ENCODE results near the gene EIF3D. TPM values are rescaled to one million over a fixed set of nuclear protein-coding genes. Genes with fewer than 3 reads are reported as not detected.
"Not testable (repeated sequence)": the region's sequence is repeated elsewhere in the genome, so short reads cannot be mapped to it uniquely, and the experiment has no call there.

EIF3D gene
- total RNA-seq, 1 donor from 2014 or later = 67.1 TPM

DNA sequence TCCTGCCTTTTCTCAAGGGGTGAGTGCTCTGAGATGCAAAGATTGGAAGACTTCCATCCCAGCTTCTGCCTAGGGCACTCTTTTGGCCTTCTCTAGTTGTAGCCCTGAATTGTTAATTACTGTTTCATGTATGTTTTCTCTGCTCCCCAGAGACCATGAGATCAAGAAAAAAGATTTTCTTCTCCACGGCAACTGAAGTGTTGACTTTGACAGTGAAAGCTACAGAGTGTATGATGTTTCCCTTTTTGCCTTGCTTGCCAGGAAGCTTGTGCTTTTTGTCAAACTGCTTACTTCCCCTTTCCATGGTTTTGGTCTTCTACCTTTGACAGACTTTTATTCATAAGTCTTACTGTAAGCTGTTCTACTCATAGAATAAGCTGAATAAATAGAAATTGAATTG lies 23.3 kb upstream of the EIF3D start:
- ATAC-seq (no peak), DNase-seq (ENCODE audit: missing footprints) (no peak)
- intact Hi-C loops (cut with DNase I) = no loop called here

DNA sequence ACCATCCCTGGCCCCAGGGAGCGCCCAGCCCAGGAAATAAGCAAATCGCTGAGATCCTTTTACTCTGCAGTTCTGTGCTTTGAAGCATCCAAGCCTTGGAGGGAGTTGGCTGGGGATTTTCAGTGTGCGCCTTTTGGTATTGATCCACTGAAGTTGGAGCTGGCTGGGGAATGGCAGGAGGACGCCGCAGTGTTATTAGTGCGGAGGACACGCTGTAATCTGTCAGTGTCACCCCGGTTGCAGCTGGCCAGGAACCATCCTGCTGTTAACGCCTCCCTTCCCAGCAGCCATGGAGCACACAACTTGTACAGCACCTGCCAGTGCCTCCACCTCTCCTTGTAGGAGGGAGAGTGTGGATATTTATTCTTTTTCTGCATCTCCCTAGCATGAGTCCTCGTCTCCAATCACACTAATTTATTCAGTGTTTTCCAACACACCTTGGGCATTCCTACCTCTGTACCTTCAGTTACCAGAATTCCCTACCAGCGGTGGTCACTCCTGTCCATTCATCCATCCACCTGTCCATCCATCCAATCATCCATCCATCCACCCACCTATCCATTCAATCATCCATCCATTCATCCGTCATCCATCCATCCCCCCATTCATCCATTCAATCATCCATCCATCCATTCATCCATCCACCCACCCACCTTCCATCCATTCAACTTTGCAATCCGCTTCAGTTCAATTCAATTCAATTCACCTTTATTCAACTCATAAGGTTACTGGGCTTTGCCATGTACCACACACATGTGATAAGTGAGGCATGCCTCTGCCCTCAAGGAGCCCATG lies 21.9 kb upstream of the EIF3D start:
- intact Hi-C loops (cut with DNase I) = no loop called here
- no peak for DNase-seq (ENCODE audit: missing footprints)
- no peak for ATAC-seq

- intact Hi-C loops (cut with DNase I) = loop anchor here (5.0 kb wide), 1 partner anchor 208 kb away; no protein-coding TSS in a partner anchor
- ATAC-seq (no peak), DNase-seq (ENCODE audit: missing footprints) (no peak)
Observed at GRCh38 chr22:36549033-36549432, 20.1 kb upstream of the EIF3D start.

- DNase-seq (ENCODE audit: missing footprints) (no peak), ATAC-seq (peak; percentile 30)
- intact Hi-C loops (cut with DNase I) = loop anchor here (5.0 kb wide), 1 partner anchor 209 kb away; no protein-coding TSS in a partner anchor
Observed at GRCh38 chr22:36548606-36549005, 19.6 kb upstream of the EIF3D start.

DNA sequence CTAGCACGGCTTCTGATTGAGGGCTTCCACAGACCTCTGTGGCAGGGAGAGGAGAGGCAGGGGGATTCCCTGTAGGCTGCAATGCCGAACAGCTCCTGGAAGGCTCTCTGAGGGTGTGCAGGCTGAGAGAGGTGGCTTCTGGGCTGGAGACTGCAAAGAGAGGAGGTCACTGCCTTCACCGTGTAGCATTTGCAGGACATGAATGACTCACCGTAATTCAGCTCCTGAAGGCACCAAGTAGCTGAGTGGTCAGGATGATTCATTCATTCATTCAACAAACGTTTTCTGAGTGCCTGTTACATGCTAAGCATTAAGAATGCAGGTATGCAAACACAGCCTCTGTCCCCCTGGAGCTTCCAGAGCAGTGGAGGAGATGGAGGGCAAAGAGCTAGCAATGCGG lies 18.0 kb upstream of the EIF3D start:
- DNase-seq (ENCODE audit: missing footprints) = no peak
- intact Hi-C loops (cut with DNase I) = loop anchor here (1.0 to 5.0 kb wide), 2 partner anchors 210 to 309 kb away; no protein-coding TSS in a partner anchor
- no peak for ATAC-seq

- no peak for DNase-seq (ENCODE audit: missing footprints)
- intact Hi-C loops (cut with DNase I) = loop anchor here (1.0 to 5.0 kb wide), 2 partner anchors 211 to 310 kb away; no protein-coding TSS in a partner anchor
- peak; percentile 56 for ATAC-seq
Observed at GRCh38 chr22:36546092-36546804, 17.3 kb upstream of the EIF3D start.

DNA sequence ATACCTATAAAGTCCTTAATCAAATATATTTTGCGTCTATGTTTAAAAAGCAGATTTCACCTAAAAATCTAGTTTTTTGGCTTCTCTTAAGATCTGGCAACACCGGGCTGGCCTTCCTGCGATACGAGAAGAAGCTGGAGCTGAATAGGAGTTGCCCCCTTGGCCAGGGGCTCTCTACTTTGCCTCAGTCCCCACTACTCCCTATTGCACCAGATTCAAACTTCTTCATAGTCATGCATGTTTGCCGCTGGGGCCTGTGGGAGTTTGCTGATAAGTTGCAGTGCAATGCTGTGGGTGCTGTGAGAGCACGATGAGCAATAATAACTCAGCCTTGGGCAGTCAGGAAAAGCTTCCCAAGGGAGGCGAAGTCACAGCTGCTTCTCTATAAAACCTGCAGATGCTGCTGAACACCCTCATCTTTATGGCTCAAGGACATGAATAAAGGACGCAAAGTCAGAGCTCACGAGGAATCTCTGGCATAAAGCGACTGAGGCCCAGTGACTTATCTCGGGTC lies 15.2 kb upstream of the EIF3D start:
- ATAC-seq (no peak), DNase-seq (ENCODE audit: missing footprints) (no peak)
- intact Hi-C loops (cut with DNase I) = no loop called here

DNA sequence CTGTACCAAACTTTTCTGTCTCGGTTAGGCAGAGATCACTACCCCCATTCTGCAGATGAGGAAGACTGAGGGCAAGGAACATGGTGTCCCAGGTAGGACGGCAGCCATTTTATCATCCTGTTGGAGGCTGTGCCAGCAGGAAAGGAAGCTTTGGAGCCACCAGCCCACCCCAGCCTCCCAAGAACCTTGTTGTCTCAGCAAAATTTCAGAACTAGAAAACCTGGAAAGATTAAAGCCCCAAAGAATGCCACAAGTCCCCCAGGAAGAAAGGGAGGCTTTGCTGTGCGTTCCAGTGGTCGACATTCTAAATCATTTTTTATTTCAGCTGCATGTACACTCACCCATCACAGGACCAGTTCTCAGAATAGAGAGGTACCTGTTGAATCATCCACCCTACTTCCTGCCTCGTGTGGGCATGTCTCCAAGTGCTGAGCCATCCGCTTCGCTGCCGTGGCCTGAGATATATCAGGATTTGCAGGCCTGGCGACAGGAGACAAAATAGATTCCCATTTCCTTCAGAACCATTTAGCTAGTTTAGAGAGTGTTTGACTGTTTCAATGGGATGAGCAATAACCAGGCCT lies 13.0 kb upstream of the EIF3D start:
- DNase-seq (ENCODE audit: missing footprints) = no peak
- no peak for ATAC-seq
- intact Hi-C loops (cut with DNase I) = no loop called here

DNA sequence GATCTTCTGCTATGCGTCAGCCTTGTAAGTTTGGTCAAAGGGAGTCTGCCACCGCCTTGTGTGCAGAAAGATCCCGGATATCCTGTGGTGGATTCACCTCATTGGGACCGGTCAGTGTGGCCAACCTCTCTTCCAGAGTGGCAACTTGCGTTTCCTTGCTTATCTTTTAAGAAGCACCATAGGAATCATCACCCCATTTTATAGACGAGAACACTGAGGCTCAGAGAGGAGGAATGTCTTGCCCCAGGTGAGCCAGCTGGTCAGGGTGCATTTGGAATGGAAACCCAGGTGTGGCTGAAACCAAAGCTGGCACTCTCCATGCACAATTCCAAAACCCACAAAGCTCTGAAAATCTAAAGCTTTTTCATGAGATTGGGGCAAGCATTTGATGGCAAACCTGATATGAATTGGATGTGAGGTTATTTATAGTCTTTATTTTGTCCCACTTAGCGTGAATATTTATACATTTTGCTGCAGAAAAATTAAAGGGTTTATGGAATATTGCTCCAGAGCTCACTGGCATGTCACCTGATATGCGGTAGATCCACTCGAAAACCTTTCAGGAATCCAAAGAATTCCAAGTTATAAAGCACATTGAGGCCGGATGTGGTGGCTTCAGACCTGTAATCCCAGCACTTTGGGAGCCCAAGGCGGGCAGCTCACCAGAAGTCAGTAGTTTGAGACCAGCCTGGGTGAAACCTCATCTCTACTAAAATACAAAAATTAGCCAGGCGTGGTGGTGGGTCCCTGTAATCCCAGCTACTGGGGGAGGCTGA lies 12.1 kb upstream of the EIF3D start:
- intact Hi-C loops (cut with DNase I) = no loop called here
- ATAC-seq = no peak
- no peak for DNase-seq (ENCODE audit: missing footprints)

- no peak for ATAC-seq
- DNase-seq (ENCODE audit: missing footprints) = no peak
- intact Hi-C loops (cut with DNase I) = no loop called here
Observed at GRCh38 chr22:36538529-36538928, 9.6 kb upstream of the EIF3D start.

DNA sequence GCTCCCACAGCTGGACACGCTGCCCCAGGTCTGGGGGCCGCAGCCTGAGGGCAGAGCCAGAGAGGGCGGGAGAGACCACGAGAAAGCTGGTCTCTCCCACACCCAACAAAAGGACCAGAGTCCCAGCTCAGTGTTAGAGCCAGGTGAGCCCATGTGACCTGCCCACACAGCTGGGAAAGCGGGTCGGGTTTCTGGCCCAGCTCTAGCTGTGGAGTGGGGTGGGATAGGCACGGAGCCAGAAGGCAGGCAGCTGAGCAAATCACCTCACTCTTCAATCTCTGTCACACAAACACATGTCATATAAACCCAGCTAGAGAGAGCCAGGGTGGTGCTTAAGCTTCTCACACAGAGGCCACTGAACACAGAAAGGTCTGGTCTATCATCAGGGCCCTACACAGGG lies 7.8 kb upstream of the EIF3D start:
- ATAC-seq = no peak
- intact Hi-C loops (cut with DNase I) = no loop called here
- no peak for DNase-seq (ENCODE audit: missing footprints)

- ATAC-seq; DNase-seq (ENCODE audit: missing footprints); intact Hi-C loops (cut with DNase I): not testable (repeated sequence)
Observed at GRCh38 chr22:36533320-36533719, 4.4 kb upstream of the EIF3D start.

GRCh38 chr22:36532466-36532865 lies 3.5 kb upstream of the EIF3D start:
- ATAC-seq = no peak
- intact Hi-C loops (cut with DNase I) = no loop called here
- no peak for DNase-seq (ENCODE audit: missing footprints)

- ATAC-seq (peak; percentile 17), DNase-seq (ENCODE audit: missing footprints) (no peak)
- intact Hi-C loops (cut with DNase I) = no loop called here
Observed at GRCh38 chr22:36528341-36528740, 625 bp downstream of the EIF3D start.

- ATAC-seq (no peak), DNase-seq (ENCODE audit: missing footprints) (no peak)
- intact Hi-C loops (cut with DNase I) = no loop called here
Observed at GRCh38 chr22:36522662-36523061, 6.3 kb downstream of the EIF3D start.

DNA sequence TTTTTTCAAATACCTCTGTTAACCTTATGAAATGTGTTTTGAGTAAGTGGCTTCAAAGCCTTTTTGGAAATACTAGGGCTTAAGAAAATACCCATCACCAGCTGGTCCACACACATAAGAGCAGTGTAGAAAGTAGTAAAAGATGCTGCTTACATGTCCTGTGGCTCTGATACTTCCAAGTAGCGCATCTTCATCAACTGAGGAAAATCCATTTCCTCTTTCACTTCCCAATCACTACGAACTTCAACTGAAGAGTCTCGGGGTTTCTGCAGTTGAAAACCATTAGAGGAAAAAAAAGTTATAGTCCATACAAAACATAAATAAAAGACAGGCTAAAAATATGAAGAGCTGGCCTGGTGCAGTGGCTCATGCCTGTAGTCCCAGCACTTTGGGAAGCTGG lies 8.5 kb downstream of the EIF3D start:
- ATAC-seq (no peak), DNase-seq (ENCODE audit: missing footprints) (no peak)
- intact Hi-C loops (cut with DNase I) = no loop called here

GRCh38 chr22:36519906-36520305 lies 9.1 kb downstream of the EIF3D start:
- DNase-seq (ENCODE audit: missing footprints); intact Hi-C loops (cut with DNase I); ATAC-seq: not testable (repeated sequence)

DNA sequence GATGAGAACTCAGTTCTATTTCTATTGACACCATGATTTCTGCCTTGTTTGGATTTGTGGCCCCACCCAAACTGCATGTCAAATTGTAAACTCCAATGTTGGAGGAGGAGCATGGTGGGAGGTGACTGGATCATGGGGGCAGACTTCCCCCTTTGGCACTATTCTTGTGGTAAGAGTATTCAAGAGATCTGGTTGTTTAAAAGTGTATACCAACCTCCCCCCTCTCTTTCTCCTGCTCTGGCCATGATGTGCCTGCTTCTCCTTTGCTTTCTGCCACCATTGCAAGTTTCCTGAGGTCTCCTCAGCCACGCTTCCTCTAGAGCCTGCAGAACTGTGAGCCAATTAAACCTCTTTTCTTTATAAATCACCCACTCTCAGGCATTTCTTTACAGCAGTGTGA lies 14.2 kb downstream of the EIF3D start:
- intact Hi-C loops (cut with DNase I) = no loop called here

GRCh38 chr22:36512991-36513390 lies 16.0 kb downstream of the EIF3D start:
- no peak for ATAC-seq
- intact Hi-C loops (cut with DNase I) = no loop called here

More for the DNA sequence above, 14.2 kb downstream of the EIF3D start:
- no peak for ATAC-seq
- no peak for DNase-seq (ENCODE audit: missing footprints)

More at GRCh38 chr22:36512991-36513390, 16.0 kb downstream of the EIF3D start:
- DNase-seq (ENCODE audit: missing footprints) = no peak
